ENCODE results near the gene FAM227B.

Gene FAM227B

DNA sequence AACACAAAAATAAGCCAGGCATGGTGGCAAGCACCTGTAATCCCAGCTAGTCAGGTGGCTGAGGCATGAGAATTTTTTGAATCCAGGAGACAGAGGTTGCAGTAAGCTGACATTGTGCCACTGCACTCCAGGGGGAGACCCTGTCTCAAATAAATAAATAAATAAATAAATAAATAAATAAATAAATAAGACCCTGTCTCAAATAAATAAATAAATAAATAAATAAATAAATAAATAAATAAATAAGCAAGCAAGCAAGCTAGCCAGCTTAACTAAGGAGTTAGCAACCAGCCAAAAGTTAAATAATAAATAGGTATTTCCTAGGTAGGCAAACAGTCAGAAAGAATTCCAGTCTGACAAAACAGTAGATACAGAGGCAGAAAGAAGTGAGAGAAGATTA lies 326.7 kb downstream of the FAM227B start:
- no peak overlapping the region for H3K9ac ChIP-seq (ENCODE audit: low read depth, low read length)
- H3K36me3 ChIP-seq (ENCODE audit: insufficient read depth, low read length), result peaks cover 3% of the 10 kb centered on the region; the same call in 1 of the 2 replicates
- no peak overlapping the region for H3K4me3 ChIP-seq (ENCODE audit: low read length)
- H3K27ac ChIP-seq (ENCODE audit: low read depth, low read length), result no peak overlapping the region
- peaks cover 9% of the 10 kb centered on the region; the same call in 1 of the 2 replicates for H3K4me1 ChIP-seq (ENCODE audit: insufficient read depth, low read length)
- H3K9me3 ChIP-seq (ENCODE audit: insufficient read depth, low read depth, low read length), result no peaks in the 10 kb centered on the region
- H3K27me3 ChIP-seq (ENCODE audit: insufficient read depth, low read length), result no peaks in the 10 kb centered on the region

DNA sequence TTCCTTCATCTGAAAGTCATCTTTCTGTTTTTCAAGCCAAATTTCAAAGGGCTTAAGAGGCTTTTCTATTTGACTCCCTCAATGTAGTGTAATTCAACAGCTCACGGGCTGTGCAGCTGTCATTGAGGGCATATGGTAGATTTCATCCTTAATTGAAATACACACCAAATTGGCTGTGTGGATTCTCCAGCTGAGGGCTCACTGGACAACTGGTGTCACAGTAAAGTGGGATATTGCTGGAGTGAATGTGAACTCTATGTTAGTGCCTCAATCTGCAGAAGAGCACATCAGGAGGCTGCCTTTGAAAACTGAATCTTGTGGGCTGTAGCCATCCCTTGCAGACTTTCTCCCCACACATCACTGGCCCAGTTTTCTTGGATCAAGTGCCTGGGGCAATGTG lies 330.4 kb downstream of the FAM227B start:
- peaks cover 9% of the 10 kb centered on the region; the same call in 1 of the 2 replicates for H3K4me1 ChIP-seq (ENCODE audit: insufficient read depth, low read length)
- no peak overlapping the region for H3K9ac ChIP-seq (ENCODE audit: low read depth, low read length)
- peaks cover 8% of the 10 kb centered on the region for H3K36me3 ChIP-seq (ENCODE audit: insufficient read depth, low read length)
- H3K9me3 ChIP-seq (ENCODE audit: insufficient read depth, low read depth, low read length), result no peaks in the 10 kb centered on the region
- no CpG with 5 or more reads among the region's 1 CpG for WGBS
- no peak overlapping the region for H3K4me3 ChIP-seq (ENCODE audit: low read length)
- no peak overlapping the region for H3K27ac ChIP-seq (ENCODE audit: low read depth, low read length)
- no peaks in the 10 kb centered on the region for H3K27me3 ChIP-seq (ENCODE audit: insufficient read depth, low read length)

DNA sequence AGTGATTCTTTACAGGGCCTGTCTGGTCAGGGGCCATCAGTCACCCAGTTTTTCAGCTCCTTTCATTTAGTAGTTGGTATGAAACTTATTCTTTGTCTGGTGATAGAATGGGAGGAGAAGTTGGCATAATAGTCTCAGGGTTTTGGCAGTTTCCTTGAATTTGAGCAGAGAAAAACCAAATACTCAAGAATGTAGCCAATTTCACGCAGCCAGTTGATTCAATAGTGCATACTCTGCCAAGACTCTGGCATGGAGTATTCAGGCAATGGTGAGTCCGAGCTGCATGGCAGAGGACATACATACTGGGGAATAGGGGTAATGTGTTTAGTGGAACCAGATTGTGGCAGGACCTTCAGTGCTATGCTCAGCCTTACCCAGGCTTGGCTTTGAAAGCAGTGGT lies 332.2 kb downstream of the FAM227B start:
- H3K9me3 ChIP-seq (ENCODE audit: insufficient read depth, low read depth, low read length), result no peaks in the 10 kb centered on the region
- H3K27ac ChIP-seq (ENCODE audit: low read depth, low read length), result no peak overlapping the region
- WGBS, result 95% methylated on average over 2 of the region's 2 CpGs
- H3K27me3 ChIP-seq (ENCODE audit: insufficient read depth, low read length), result no peaks in the 10 kb centered on the region
- H3K36me3 ChIP-seq (ENCODE audit: insufficient read depth, low read length), result peaks cover 12% of the 10 kb centered on the region
- H3K4me1 ChIP-seq (ENCODE audit: insufficient read depth, low read length), result peaks cover 9% of the 10 kb centered on the region; the same call in 1 of the 2 replicates
- no peak overlapping the region for H3K4me3 ChIP-seq (ENCODE audit: low read length)
- H3K9ac ChIP-seq (ENCODE audit: low read depth, low read length), result no peak overlapping the region

DNA sequence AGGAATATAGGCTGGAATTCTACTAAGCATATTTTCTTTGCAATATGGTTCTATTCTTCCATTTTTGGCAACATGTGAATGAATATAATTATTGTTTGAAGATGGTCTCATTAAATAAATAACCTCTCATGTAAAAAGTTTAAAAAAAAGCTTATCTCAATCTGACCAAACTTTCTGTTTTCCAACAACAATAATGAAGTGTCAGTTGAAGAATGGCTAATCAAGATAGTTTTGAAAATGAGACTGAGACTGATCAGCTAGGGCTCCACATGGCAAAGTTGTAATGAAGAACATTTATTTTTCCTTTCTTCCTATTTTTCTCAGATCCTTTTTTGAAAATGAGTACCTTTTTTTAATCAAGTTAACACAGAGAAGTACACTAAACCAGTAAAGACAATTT lies 333.1 kb downstream of the FAM227B start:
- H3K27ac ChIP-seq (ENCODE audit: low read depth, low read length), result no peak overlapping the region
- H3K4me1 ChIP-seq (ENCODE audit: insufficient read depth, low read length), result peaks cover 9% of the 10 kb centered on the region; the same call in 1 of the 2 replicates
- no peak overlapping the region for H3K9ac ChIP-seq (ENCODE audit: low read depth, low read length)
- H3K9me3 ChIP-seq (ENCODE audit: insufficient read depth, low read depth, low read length), result no peaks in the 10 kb centered on the region
- H3K36me3 ChIP-seq (ENCODE audit: insufficient read depth, low read length), result peaks cover 12% of the 10 kb centered on the region
- no peaks in the 10 kb centered on the region for H3K27me3 ChIP-seq (ENCODE audit: insufficient read depth, low read length)
- H3K4me3 ChIP-seq (ENCODE audit: low read length), result no peak overlapping the region

DNA sequence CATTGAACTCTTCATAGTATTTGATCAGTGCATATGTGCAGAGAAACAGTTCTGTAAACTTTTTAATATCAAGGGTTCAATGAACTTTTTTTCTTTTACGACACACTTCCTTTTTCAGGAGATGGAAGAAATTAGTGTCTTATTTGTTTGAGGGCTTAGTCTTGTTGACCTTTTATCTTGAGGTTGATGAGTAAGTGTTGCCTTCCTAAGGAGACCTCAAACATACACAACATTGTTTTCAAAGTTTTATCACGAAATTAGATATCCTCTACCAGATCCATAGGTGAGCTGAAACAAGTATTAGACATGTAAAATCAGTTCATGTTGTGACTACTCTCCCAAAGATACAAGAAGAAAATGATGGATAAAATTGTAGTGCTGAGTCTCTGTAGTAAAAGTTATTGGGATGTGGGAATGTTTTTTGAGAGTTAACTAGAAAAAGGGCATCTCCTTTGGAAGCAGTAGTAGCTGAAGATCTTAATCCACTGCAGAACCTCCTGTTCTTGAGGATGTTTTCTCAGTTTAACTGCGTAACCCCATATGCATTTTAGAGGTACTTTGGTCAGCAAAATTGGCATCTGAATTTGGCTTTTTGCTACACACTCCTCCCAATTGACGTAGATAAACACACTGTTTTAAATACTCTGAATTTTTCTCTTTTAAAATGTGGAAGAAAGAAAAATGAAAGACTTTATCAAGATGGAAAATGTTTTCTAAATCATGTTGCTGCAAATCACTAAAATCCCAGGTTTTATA lies 333.8 kb downstream of the FAM227B start:
- H3K9ac ChIP-seq (ENCODE audit: low read depth, low read length), result no peak overlapping the region
- no peaks in the 10 kb centered on the region for H3K9me3 ChIP-seq (ENCODE audit: insufficient read depth, low read depth, low read length)
- H3K4me3 ChIP-seq (ENCODE audit: low read length), result no peak overlapping the region
- peaks cover 10% of the 10 kb centered on the region; the same call in 1 of the 2 replicates for H3K36me3 ChIP-seq (ENCODE audit: insufficient read depth, low read length)
- WGBS, result 77% methylated on average over 2 of the region's 4 CpGs
- no peaks in the 10 kb centered on the region for H3K27me3 ChIP-seq (ENCODE audit: insufficient read depth, low read length)
- H3K27ac ChIP-seq (ENCODE audit: low read depth, low read length), result no peak overlapping the region
- peaks cover 9% of the 10 kb centered on the region; the same call in 1 of the 2 replicates for H3K4me1 ChIP-seq (ENCODE audit: insufficient read depth, low read length)

DNA sequence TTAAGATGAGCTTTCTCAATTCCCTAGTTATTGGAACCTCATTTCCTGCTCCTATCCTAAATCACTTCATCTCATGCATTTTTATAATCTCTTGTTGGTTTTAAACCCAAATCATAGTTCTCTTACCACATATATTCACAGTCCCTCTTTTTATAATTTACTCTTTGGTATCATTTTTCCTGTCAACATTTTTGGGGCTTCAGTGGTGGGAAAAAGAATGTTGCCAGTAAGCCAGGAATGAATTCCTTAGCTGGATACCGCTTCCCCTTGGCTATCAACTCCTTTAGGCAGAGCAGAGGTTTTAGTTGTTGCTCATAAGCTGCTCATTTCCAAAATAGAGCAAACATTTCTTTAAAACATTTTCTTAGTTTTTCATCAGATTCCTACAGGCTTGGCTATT lies 338.3 kb downstream of the FAM227B start:
- WGBS, result 100% methylated on average over 1 of the region's 1 CpG

DNA sequence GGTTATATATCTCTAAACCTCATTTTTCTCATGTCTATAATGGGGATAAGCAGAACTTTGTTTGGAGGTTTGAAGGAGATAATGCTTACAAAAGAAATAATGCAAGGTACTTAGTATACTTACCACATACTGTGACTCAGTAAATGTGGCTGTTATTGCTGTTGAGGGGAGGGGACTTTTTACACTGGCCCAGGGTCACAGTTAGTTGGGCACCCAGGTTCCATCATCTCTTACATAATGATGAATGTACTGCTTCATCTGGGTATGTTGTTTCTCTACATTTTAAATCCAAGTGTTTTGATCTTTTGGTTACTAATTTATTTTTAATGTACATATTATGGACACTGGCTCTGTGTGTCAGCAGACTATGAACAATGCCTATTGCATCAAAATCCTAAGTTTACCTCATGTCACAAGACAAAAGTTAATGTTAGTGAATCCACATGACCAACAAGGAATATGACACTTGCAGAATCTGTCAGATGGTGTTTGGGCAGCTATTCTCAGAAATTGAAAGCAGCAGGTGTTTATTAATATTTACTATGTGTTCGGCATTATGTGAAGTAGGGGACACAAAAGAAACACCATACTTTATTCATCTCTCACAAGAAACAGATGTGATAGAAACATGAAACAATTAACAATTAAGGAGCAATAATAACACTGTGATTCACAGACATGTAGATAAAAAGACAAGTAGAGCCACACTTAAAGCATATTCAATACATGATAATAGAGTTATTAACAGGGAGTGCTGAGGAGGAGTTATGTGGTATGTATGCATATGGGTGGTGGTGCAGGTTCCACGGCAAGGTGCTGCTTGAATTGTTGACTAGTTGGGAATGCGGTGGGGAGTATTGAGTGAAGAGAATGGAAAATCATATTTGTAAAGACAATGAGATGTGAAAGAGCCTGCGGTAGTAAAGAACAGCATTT lies 340.8 kb downstream of the FAM227B start:
- no peak overlapping the region for H3K4me3 ChIP-seq (ENCODE audit: low read length)
- 0 out of 2 replicates have a peak, but pooled peaks cover 4% of the 10 kb centered on the region for H3K36me3 ChIP-seq (ENCODE audit: insufficient read depth, low read length)
- 92% methylated on average over 3 of the region's 4 CpGs for WGBS
- no peaks in the 10 kb centered on the region for H3K27me3 ChIP-seq (ENCODE audit: insufficient read depth, low read length)
- no peak overlapping the region for H3K27ac ChIP-seq (ENCODE audit: low read depth, low read length)
- H3K9ac ChIP-seq (ENCODE audit: low read depth, low read length), result no peak overlapping the region
- no peaks in the 10 kb centered on the region for H3K9me3 ChIP-seq (ENCODE audit: insufficient read depth, low read depth, low read length)
- H3K4me1 ChIP-seq (ENCODE audit: insufficient read depth, low read length), result no peaks in the 10 kb centered on the region

More for the DNA sequence above, 338.3 kb downstream of the FAM227B start:
- no peaks in the 10 kb centered on the region for H3K4me1 ChIP-seq (ENCODE audit: insufficient read depth, low read length)
- no peak overlapping the region for H3K27ac ChIP-seq (ENCODE audit: low read depth, low read length)
- peaks cover 10% of the 10 kb centered on the region; the same call in 1 of the 2 replicates for H3K36me3 ChIP-seq (ENCODE audit: insufficient read depth, low read length)
- no peaks in the 10 kb centered on the region for H3K9me3 ChIP-seq (ENCODE audit: insufficient read depth, low read depth, low read length)
- H3K9ac ChIP-seq (ENCODE audit: low read depth, low read length), result no peak overlapping the region
- H3K27me3 ChIP-seq (ENCODE audit: insufficient read depth, low read length), result no peaks in the 10 kb centered on the region
- no peak overlapping the region for H3K4me3 ChIP-seq (ENCODE audit: low read length)

DNA sequence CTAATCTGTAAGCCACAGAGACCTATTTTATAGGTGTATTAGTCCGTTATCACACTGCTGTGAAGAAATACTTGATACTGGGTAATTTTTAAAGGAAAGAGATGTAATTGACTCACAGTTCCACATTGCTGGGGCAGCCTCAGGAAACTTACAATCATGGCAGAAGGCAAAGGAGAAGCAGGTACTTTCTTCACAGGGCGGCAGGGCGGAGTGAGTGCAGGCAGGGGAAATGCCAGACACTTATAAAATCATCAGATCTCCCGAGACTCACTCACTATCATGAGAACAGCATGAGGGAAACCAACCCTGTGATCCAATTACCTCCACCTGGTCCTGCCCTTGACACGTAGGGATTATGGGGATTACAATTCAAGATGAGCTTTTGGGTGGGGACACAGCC lies 341.9 kb downstream of the FAM227B start:
- 90% methylated on average over 5 of the region's 5 CpGs for WGBS
- Histone ChIP-seq H3K9me3 (ENCODE audit: insufficient read depth, low read depth, low read length) (no peaks in the 10 kb centered on the region), H3K27me3 (ENCODE audit: insufficient read depth, low read length) (no peaks in the 10 kb centered on the region), H3K36me3 (ENCODE audit: insufficient read depth, low read length) (0 out of 2 replicates have a peak, but pooled peaks cover 4% of the 10 kb centered on the region), H3K4me3 (ENCODE audit: low read length) (no peak overlapping the region), H3K27ac (ENCODE audit: low read depth, low read length) (no peak overlapping the region), H3K9ac (ENCODE audit: low read depth, low read length) (no peak overlapping the region), H3K4me1 (ENCODE audit: insufficient read depth, low read length) (peaks cover 2% of the 10 kb centered on the region; the same call in 1 of the 2 replicates)

Data from HUES64 (cell line).